ENCODE measurements around the gene SLC16A4.

The SLC16A4 gene

DNA sequence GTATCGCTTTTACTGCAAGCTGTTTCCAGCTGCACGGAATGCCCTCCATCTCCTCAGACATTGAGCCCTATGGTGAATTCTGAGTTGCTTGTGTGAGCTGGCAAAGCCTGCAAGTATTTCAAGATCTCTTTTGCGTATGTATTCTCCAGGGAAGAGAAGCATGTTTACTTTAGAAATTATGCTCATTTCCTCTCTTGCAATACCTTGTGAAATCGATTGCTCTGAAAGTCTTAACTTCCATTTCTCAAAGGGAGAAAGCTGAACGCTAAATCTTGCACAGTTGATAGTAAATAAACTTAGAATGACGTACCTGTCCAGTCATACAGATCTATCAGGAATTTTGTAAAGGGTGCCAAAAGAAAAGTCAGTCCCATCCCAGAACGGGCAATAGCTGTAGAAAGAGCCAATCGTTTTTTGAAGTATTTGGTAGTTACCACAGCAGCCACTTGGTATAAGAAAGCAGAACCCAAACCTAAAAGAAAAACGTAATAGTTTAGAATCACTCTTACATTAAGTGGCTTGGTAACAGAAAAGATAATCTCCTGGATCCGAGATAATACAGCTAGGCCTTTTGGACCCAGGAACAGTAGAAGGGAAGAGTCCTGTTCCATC is 10.0 kb downstream of the SLC16A4 start:
- H3K4me1 ChIP-seq (ENCODE audit: low read depth, poor library complexity, severe bottlenecking) = no peaks in the 10 kb centered on the region
- no peaks in the 10 kb centered on the region for H3K36me3 ChIP-seq (ENCODE audit: insufficient read depth)

DNA sequence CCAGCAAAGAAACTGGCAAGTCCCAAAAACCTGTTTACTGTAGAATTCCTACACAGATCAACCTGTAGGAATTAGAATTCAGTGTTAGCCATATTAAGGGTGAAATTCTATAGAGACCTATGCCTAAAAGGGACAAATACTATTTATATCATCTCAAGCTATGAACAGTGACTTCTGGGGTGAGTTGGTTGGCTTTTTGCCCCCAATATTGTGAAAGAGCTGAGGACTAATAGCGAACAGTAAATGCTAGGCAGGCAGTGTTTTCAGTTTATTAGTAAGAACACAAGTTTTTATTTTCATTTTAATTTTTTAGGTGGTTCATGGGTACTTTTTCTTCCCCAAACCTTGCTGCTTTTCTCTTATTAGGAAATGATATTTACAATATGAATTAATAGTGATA is 15.3 kb downstream of the SLC16A4 start:
- TF ChIP-seq, protein P1, sequence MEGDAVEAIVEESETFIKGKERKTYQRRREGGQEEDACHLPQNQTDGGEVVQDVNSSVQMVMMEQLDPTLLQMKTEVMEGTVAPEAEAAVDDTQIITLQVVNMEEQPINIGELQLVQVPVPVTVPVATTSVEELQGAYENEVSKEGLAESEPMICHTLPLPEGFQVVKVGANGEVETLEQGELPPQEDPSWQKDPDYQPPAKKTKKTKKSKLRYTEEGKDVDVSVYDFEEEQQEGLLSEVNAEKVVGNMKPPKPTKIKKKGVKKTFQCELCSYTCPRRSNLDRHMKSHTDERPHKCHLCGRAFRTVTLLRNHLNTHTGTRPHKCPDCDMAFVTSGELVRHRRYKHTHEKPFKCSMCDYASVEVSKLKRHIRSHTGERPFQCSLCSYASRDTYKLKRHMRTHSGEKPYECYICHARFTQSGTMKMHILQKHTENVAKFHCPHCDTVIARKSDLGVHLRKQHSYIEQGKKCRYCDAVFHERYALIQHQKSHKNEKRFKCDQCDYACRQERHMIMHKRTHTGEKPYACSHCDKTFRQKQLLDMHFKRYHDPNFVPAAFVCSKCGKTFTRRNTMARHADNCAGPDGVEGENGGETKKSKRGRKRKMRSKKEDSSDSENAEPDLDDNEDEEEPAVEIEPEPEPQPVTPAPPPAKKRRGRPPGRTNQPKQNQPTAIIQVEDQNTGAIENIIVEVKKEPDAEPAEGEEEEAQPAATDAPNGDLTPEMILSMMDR (conservative IDR thresholded peaks at IDR 0.05; ENCODE audit: low read depth, low read length) = no peak
- Histone ChIP-seq H4K20me1 (ENCODE audit: insufficient read depth) (no peaks in the 10 kb centered on the region), H2AFZ (ENCODE audit: low read depth) (no peak overlapping the region), H3K9ac (no peak overlapping the region), H3K79me2 (ENCODE audit: insufficient read depth, low read depth) (no peaks in the 10 kb centered on the region), H3K4me3 (IDR thresholded peaks at IDR 0.05; ENCODE audit: insufficient read depth, low read depth, low read length) (no peak overlapping the region), H3K4me2 (no peak overlapping the region), H3K4me1 (ENCODE audit: low read depth, poor library complexity, severe bottlenecking) (no peaks in the 10 kb centered on the region), H3K27me3 (ENCODE audit: insufficient read depth, low read depth) (no peaks in the 10 kb centered on the region), H3K36me3 (ENCODE audit: insufficient read depth) (no peaks in the 10 kb centered on the region), H3K27ac (no peak overlapping the region)

More for the DNA sequence above, 10.0 kb downstream of the SLC16A4 start:
- no peak overlapping the region for H3K4me3 ChIP-seq (IDR thresholded peaks at IDR 0.05; ENCODE audit: insufficient read depth, low read depth, low read length)
- no peak overlapping the region for H3K4me2 ChIP-seq
- H3K27me3 ChIP-seq (ENCODE audit: insufficient read depth, low read depth) = no peaks in the 10 kb centered on the region
- H2AFZ ChIP-seq (ENCODE audit: low read depth) = no peak overlapping the region
- TF ChIP-seq, protein P1 (conservative IDR thresholded peaks at IDR 0.05; ENCODE audit: low read depth, low read length) = no peak
- H3K27ac ChIP-seq = no peak overlapping the region
- H3K9ac ChIP-seq = no peak overlapping the region
- no peaks in the 10 kb centered on the region for H3K79me2 ChIP-seq (ENCODE audit: insufficient read depth, low read depth)
- H4K20me1 ChIP-seq (ENCODE audit: insufficient read depth) = no peaks in the 10 kb centered on the region

DNA sequence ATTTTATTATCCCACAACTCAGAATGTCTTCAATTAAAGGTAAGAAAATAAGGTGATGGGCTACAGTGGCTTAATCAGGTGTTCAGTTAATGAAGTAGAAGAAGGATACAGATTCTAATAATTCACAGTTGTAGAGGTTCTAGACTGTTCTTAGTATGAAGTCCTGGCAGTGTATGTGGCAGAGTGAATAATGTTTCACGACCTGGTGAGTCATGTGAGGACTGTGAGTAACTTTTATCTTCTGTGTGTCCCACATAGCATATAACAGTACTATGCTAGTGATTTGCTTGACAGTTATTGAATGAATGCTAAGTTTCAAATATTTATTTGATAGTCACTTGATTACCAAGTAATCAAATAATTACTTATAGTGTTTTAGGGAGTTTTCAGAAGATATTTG is 20.0 kb downstream of the SLC16A4 start:
- Histone ChIP-seq H3K36me3 (ENCODE audit: insufficient read depth) (no peaks in the 10 kb centered on the region), H3K79me2 (ENCODE audit: insufficient read depth, low read depth) (no peaks in the 10 kb centered on the region), H4K20me1 (ENCODE audit: insufficient read depth) (no peaks in the 10 kb centered on the region), H3K9ac (no peak overlapping the region), H2AFZ (ENCODE audit: low read depth) (no peak overlapping the region), H3K4me3 (IDR thresholded peaks at IDR 0.05; ENCODE audit: insufficient read depth, low read depth, low read length) (no peak overlapping the region), H3K4me2 (no peak overlapping the region), H3K4me1 (ENCODE audit: low read depth, poor library complexity, severe bottlenecking) (no peaks in the 10 kb centered on the region), H3K27ac (no peak overlapping the region), H3K27me3 (ENCODE audit: insufficient read depth, low read depth) (no peaks in the 10 kb centered on the region)
- TF ChIP-seq, protein P1 (conservative IDR thresholded peaks at IDR 0.05; ENCODE audit: low read depth, low read length) = no peak

DNA sequence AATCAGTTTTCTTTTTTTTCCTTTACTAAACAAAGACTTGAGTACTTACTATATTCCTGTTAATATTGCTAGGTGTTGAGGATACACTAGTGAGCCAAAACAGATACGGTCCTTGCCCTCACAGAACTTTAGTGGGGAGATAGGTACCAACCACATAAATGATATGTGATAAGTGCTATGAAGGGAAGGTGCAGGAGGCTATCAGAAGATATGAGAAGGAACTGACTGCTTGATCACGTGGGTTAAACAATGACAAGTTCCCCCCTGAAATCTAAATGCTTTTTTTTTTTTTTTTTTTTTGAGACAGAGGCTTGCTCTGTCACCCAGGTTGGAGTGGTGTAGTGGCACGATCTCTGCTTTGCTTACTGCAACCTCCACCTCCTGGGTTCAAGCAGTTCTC is 26.6 kb downstream of the SLC16A4 start:
- no peak overlapping the region for H2AFZ ChIP-seq (ENCODE audit: low read depth)
- no peaks in the 10 kb centered on the region for H3K36me3 ChIP-seq (ENCODE audit: insufficient read depth)
- H3K27ac ChIP-seq = no peak overlapping the region
- no peaks in the 10 kb centered on the region for H4K20me1 ChIP-seq (ENCODE audit: insufficient read depth)
- H3K9ac ChIP-seq = no peak overlapping the region
- H3K4me1 ChIP-seq (ENCODE audit: low read depth, poor library complexity, severe bottlenecking) = no peaks in the 10 kb centered on the region
- H3K27me3 ChIP-seq (ENCODE audit: insufficient read depth, low read depth) = no peaks in the 10 kb centered on the region
- H3K79me2 ChIP-seq (ENCODE audit: insufficient read depth, low read depth) = no peaks in the 10 kb centered on the region
- H3K4me3 ChIP-seq (IDR thresholded peaks at IDR 0.05; ENCODE audit: insufficient read depth, low read depth, low read length) = no peak overlapping the region
- TF ChIP-seq, protein P1 (conservative IDR thresholded peaks at IDR 0.05; ENCODE audit: low read depth, low read length) = no peak
- no peak overlapping the region for H3K4me2 ChIP-seq
